Measurements from ENCODE around the gene ZNF608.

ZNF608 gene

DNA sequence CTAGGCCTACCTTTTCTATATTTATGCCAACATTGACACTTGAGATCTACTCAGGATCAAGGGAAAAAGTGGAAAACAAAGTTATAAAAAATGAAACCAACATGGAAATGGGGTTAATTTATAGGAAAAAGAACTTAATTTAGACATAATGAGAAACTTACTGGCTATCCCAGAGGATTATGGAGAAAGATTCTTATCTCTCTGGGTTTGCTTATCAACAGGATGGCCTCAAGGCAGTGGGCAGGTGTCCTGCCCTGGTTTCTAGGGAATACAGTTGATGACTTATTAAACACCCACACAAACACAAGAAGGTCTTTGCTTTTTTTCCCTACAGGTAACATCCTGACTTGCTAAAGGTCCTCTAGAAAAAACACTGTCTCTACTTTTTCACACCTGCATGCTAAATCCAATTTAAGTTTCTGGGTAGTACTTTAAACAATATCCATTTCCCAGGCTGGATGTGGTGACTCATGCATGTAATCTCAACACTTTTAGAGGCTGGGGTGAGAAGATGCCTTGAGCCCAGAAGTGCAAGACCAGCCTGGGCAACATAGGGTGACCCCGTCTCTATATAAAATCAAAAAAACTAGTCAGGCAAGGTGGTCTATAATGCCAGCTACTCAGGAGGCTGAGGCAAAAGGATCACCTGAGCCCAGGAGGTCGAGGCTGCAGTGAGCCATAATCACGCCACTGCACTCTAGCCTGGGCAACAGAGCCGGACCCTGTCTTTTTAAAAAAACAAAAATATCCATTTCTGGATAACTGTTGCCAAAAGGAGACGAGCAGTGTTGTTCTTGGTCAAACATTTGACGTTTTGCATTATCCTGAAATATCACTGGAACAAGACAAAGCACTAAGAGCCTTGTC, 6.6 kb upstream of the ZNF608 start:
- no peak for DNase-seq (ENCODE audit: low read depth in 2 of 2)

DNA sequence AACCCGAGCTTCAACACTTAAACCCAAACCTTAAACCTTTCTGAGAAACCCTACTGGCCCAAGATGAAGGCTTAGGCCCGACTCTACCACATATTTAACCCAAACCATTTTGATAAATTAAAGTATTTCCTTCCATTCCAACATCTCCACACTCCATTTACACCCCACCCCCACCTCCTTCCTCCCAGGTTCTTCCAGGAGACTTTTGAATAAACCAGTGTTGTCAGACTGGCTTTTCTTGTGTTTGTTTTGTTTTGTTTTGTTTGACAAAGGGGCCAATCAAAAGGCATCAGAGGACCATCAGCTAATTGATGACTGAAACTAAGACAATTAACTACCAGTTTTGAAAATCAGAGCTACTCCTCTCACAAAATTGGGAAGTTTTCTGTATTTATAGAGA, 4.6 kb upstream of the ZNF608 start:
- DNase-seq (ENCODE audit: low read depth in 2 of 2): no peak

DNA sequence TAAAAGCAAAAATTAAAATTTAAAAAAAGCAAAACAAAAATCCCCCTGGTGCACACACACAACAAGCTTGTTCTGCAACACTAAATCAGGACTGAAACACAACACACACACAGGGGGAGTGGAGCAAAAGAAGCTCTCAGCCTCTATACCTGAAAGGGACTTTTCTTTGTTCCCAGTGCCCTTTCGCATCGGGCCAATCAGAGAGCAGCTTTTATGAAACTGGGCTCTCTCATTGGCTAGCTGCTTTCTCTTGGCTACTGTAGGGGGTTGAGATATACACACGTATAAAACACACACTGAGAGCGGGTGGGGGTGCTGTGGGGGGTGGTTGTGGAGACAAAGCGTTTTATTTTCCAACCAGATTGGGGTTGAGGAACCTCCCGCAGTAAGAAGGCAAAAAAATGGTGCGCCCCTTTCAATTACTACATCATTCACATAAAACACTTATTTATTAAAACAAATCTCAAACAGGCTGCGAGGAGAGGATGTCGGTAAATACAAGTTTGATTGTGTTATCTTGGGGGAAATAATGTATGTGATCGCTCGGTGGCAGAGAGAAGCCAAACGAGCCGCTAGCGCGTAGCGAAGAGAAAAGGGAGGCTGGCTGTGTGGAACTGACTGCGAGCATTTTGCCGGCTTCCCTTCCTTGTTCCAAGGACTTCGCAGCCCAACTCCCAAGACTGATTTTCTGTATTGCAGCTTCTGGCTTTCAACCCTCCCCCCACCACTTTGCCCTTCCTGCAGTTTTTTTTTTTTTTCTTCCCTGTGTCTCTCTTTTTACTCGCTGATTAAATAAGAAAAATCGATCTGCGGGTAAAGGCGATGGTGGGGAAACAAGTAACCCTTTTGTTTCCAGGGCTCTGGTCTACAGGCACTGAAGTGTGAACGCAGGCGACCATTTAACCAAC, 2.5 kb upstream of the ZNF608 start:
- DNase-seq (ENCODE audit: low read depth in 2 of 2): no peak

DNA sequence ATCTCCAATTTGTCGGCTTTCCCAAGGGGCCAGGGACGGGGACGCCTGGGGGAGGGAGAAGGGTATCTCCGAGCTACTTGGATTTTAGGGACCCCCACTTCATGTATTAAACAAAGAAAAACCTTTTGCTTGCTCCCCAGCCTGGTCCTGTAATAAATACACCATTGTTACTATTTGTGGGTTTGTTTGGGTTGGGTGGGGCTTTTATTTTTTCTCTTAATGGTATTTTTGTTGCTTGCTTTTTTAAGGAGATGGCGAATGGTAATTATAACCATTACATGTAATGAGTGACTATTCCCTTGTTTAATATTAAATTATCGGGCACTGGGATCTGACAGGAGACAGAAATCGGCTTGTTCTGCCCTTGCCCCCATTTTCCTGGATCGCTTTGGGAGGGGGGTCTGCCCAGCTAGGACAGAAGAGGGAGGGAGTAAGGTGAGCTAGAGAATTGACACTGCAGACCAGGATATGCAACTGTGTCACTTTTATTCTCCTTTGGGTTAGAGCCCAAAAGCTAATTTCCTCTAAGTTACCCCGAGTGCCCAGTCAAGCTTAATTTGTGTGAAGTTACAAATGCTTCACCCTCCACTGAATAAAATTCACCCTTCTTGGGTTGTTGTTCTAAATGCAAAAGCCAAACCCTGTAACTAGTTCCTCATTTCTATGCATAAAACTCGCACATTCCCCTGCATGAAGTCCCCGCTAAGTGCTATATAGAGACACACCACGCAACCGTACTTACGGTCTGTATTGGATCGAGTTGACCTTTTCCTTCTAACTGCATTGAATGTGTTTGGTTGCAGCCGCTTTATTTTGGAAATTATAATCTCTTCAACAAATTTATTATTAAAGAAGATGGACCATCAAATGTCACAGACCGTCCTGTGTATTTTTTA, 1.6 kb upstream of the ZNF608 start:
- no peak for DNase-seq (ENCODE audit: low read depth in 2 of 2)

DNA sequence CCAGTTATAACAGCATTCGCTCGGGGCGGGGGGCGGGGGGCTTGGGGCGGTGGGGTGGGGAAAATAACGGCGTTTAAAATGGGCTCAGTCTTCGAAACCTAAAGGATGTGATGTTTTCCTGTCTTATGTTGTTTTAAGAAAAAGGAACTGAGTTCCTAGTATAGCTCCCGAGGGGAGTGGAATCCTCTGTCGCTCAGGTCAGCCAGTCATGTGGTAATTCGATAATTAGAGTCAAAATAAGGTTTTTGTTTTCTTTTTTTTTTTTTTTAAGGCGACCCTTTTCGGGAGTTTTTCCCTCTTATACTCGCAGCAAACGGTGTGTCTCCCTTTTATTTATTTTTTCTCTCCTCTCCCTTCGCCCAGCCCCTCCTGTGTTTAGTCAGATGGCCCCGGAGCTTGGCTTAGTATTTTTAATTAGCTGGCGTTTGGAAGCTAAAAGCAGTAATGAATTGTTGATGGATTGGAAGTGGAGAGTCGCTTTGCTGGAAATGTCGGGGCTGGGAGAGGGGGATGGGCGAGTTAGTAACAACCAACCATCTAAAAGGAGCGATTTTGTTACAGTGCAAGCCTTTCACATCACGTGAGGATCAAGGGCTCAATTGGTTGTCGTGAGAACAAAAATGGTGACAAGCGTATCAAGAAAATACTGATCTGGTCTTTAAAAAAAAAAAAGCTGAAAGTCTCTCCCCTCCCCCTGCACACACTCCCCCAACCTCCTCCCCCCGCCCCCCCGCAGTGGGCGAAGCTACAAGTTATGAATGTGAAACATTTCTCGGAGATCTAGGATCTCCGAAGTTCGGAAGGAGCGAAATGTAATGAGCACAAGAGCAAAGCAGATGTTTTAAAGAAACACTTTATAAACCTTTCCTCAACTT, 714 bp upstream of the ZNF608 start:
- no peak for DNase-seq (ENCODE audit: low read depth in 2 of 2)

DNA sequence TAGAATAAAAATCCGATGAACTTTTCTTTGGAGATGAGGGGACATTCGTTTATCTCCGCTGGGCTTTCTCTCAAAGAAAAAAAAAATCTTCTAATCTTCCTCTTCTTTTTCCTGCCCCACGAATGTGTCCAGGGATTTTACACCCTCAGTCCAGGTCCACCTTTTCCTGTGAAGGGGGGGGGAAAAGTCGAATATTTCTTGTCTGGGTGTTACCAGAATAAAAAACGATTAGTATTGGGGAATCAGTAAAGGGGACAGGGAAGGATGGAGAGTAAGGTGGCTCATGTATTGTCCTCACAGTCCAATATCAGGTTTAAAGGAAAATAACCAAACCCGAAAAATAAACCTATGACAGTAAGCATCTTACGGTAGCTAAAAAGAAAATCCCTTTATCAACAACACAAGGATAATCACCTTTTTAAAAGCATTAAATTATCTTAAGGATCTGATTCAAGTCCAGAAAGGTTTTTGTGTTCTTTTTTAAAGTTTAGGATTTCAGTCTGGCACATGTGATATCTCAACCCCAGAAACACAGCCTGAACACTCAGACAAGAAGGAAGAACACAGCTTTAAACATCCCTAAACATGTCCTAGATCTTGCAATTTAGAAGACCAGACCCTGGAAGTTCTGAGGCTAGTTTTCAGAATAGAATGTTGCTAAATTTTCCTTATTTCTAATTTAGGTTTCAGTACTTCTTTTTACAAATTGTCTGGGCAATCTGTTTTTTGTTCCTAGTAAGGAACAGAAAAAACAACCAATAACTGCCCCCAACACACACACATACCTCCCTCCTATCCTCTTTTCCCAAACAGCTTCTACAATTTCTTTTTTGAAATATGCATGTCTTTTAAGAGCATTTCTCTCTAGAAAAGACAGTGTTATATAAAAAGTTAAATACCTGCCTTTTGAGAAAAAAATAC, 1.2 kb downstream of the ZNF608 start:
- DNase-seq (ENCODE audit: low read depth in 2 of 2): no peak

DNA sequence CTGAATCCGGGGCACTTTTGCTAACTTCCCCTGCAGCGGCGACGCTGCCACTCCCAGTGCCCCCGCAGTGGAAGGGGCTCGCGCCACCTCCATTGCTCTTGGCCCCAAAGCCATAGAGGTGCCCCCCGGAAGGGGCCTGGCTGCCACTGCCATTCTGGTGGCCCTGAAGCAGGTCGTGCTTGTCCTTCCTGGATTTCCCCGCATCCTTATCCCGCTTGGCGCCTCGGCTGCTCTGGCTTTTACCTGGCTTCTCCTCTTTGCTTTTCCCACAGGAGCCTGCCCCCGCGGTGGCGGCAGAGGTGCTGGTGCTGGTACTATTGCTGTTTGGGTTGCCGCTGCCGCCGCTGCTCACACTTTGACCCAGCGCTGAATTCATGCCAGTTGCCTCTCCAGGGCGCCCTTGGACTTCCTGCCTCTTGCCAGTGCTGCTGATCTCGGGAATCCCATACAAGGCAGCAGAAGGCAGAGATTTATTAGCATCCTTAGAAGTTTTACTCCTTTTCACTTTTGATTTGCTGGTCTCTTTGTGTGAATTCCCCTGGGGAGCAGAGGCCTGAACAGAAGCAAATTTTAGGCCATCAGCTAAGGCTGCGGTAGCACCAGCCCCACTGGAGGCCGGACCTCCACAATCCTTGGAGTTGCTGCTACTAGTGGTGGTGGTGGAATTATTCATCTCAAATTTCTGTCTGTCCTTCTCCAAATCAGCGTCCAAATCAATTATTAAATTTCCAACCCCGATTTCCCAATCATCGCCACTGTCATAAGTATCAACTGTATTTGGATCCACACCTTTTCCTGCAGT, 2.1 kb downstream of the ZNF608 start:
- DNase-seq (ENCODE audit: low read depth in 2 of 2): no peak

DNA sequence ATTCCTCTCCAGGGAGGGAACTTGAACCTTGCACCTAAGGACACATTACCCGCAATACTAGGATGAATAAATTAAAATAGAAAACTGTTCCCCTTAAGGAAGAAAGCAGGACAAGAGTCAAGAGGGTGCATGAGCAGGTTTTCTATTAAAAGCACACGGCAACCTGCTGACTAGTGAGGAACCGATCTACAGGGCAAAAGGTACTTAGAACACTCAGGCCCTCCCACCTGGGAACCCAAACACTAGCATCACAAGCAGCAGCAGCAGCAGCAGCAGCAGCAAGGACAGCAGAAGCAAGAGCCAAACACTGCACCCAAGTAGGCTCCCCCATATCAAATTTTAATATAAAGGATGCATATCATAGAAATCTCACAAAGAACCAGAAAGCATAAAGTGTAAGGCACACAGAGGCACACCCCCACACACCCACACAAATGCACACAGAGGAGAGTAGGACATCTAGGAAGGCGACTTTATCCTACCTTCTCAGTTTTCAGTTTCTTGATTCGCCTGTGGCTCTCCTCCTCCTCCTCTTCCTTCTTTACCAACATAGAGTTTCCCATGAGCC, 2.8 kb downstream of the ZNF608 start:
- no peak for DNase-seq (ENCODE audit: low read depth in 2 of 2)

DNA sequence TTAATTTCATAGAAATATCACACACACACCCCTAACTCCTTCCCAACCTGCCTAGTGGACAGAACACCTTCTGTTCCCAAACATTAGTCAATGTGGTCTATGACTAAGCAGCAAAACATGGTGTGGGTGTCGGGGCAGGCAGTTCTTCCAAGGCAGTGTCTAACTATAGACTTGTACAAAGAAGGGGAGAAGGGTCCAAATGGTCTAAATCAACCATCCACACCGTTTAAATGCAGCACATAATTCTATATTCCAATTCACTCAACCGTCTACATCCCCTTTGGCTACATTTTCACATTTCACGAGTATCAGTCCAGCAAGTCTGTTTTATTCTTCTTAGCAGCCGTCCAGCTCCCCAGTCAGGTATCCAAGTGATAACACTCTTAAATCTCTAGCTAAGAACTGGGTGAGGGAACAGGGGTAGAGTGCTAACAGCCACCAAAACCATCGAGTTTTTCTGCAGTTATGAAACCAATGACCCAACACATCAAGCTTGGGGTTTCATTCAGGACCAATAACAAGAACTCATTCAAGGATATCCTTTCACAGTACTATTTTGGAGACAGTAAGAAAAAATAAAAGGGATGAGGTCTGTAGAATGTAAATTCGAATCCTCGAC, 3.3 kb downstream of the ZNF608 start:
- DNase-seq (ENCODE audit: low read depth in 2 of 2): no peak

DNA sequence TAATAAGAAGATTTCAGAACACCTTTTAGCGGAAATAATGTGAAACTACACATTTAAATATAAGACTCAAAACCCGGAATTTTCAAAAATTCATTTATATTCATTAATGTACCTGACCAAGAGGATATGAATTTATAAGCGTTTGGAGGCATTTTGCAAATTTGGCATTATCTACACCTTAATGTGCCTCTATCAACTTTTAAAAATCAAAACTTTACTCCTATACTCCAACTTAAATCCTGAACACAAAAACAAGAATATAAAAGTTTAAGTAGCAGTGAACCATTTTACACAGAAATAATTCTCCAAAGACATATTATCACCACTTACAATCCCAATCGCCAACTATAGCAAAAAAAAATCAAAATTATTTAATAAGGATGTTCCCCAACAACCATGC, 3.9 kb downstream of the ZNF608 start:
- DNase-seq (ENCODE audit: low read depth in 2 of 2): no peak

DNA sequence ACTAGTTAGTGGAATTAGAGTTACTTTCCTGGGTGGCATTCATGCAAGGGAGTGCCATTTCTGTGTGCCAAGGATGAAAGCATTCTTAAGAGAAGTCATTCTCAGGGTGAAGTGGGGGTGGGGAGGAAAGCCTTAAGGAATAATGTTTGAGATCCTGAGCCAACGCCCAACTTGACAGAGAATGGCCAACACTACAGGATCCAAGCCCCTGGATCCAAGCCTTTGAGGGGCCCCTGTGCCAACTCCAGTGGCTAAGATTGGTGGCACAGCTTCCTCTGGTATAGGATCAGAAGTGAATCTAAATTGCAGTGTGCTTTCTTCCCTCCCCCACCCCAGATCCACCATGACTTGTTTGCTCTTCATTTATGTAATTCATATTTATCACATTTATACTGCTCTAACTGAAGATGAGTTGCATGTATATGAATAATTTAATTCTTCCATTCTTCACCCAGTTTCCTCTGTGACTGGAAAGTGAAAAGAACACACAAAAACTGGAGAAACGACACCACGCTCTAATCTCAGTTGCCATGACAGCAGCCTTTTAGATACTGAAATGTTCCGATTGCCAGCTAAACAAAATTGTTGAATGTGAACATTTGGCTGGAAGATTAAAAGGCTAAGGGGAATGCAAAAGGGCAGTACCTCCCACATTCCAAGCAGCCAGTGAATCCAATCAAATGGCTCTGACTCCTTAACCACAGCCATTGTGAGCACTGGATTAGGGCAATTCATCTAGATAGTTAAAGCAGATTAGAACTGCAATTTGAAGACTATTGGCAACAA, 4.5 kb downstream of the ZNF608 start:
- DNase-seq (ENCODE audit: low read depth in 2 of 2): no peak

DNA sequence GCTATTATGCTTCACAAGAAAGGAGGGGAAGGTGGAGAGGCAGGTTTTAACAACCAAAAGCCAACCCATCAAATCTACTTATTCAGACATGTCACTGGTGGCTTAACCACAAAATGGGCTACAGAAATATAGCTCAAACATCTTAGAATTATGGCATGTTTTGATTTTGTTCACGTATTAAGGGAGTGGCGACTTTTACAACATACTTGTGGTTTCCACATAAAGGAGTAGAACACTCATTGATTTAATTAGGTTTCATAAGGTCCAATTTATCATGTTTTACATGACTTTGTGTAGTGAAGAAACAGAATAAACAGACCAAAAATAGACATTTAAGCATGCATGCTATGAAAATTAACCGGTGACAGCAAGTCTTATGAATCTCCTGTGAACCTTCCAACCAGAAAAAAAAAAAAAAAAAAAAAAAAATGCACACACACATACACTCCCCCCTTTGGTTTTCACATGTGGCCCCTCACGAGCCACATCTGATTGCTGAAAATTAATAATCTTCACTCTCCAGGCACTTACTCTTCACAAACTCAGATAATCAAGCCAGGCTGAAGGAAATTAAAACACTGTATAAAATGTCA, 5.4 kb downstream of the ZNF608 start:
- no peak for DNase-seq (ENCODE audit: low read depth in 2 of 2)

DNA sequence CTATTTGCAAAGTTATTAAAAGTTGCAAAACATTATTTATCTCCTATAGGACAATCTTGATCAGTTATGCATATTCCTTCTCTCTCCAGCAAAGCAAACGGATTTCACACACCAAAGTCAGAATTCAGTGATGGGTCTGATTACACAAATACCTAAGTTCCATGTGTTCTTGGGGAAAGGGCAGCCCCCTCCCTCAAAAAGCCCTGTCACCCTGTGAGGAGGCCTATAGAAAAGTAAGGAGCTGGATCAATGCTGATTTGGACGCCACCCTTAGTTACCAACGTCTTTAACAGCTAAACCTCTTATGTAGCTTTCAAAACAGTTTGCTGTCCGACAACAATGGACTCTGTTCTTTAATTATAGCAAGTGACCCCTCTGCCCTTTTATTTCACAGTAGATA, 6.4 kb downstream of the ZNF608 start:
- DNase-seq (ENCODE audit: low read depth in 2 of 2): no peak

DNA sequence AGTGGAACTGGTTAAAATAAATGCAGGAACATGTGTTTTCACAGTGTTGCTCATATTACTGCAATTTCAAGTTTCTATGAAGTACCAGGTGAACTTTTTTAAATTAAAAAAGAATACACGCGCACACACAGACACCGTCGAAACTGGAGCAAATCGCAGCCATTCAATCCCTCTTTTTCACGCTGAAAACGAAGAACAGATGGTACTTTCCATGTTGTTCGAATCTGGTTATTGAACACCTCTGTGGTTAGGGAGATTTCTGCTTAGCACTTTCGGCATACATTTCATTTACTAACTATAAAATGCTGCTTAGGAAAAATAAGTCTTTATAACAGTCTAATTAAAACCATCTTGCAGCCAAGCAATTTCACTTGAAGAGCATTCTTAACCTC, 6.8 kb downstream of the ZNF608 start:
- no peak for DNase-seq (ENCODE audit: low read depth in 2 of 2)

DNA sequence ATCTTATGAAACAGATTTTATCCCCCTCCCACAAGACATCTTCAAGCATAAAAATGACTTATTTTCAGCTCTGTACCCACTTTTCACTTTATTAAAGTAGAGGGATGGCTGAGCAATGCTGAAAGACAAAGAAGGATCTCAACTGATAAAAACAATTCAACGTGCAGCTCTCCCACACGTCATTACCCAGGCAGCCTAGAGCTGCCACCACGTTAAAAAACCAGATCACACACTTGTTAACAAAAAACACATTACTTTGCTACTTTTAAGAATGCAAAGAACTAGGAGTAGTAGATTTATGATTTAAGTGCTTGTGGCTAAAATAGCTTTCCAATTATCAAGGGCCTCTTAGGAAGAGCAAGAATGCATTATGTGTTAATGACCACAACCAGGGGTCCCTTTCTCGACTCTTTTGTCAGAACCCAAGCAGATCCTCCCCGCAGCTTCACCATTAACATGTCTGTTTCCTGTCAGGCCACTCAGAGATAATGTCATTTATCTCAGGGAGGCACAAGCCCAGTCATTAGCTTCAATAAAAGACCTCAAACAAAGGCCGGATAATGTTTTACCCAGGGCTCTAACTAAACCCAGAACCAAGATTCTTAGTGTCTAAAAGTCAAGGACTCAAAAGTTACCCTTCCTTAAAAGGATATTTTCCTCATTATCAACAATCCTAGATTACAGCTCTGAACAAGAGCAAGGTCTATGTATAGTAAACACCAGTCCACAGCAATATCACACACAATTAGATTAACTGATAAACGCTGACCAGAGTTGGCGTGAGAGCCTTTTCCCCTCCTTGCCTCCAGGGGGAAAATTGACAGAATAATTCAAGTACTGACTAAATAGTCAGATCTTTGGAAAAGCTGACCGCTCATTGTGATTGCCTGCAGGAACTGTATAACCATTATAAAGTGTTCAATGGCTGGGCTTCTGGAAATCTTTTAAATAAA, 7.5 kb downstream of the ZNF608 start:
- no peak for DNase-seq (ENCODE audit: low read depth in 2 of 2)

DNA sequence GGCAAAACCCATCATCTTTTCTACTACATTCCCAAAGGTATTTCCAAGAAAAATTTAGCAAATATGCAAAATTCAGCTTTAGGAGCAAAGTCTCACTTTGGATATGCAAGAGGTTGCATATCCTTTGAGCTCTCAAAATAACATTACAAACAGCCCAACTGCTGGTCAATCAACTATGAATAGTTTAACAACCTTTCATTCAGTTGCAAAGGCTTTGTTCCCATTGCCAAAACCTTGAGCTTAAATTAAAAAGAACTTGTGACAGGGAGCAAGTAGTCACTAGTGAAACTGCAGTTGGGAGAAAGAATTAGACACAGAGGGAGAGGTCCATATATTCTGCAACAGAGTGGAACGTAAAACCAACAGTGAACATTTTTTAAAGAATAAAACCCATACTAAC, 8.8 kb downstream of the ZNF608 start:
- no peak for DNase-seq (ENCODE audit: low read depth in 2 of 2)

Measured in stimulated activated CD8-positive, alpha-beta memory T cell treated with anti-CD3 and anti-CD28 coated beads, Interleukin-7, amount 100 ng/mL, for 1 hour (primary cell).